Chondrocyte (in vitro differentiated cells): Measurements from ENCODE around the gene POLR3G. TPM values are rescaled to one million over a fixed set of nuclear protein-coding genes. Genes with fewer than 3 reads are reported as not detected.

Experiments used
- DNase-seq: peaks from one replicate; pipeline ENCODE4 v3.0.0; 2021; ENCODE audit warnings: mixed read lengths, low spot score
- H3K27ac Mint-ChIP-seq: one replicate; pipeline ENCODE4 v1.8.0; 2021; ENCODE audit warnings: mild to moderate bottlenecking, moderate library complexity, mixed read lengths; ENCODE audit not compliant: unreplicated experiment
- H3K27me3 Mint-ChIP-seq: 2 replicates; pipeline ENCODE4 v1.8.0; 2021; ENCODE audit warnings: low read depth, mixed read lengths
- H3K36me3 Mint-ChIP-seq: 2 replicates; pipeline ENCODE4 v1.8.0; 2021; ENCODE audit warnings: low read depth, mixed read lengths
- H3K4me1 Mint-ChIP-seq: 2 replicates; pipeline ENCODE4 v1.8.0; 2021; ENCODE audit warnings: low read depth, mild to moderate bottlenecking, mixed read lengths
- H3K4me3 Mint-ChIP-seq: one replicate; pipeline ENCODE4 v1.8.0; 2021; ENCODE audit warnings: mild to moderate bottlenecking, moderate library complexity, mixed read lengths; ENCODE audit not compliant: unreplicated experiment
- H3K9me3 Mint-ChIP-seq: 2 replicates; pipeline ENCODE4 v1.8.0; 2021; ENCODE audit warnings: low read depth, mixed read lengths
- long read RNA-seq: library from polyadenylated mRNA; stranded (forward); transcript quantifications from one replicate; pipeline ENCODE4 v2.0.0, GENCODE V29; 2021
- total RNA-seq: library from RNA; stranded (reverse); gene quantifications from 3 replicates; pipeline ENCODE4 v1.2.1, GENCODE V29; 2021
- TF ChIP-seq, protein P1 (sequence below): fragments of 200-600 bp; sonication (generic); IDR thresholded peaks from 2 replicates; pipeline ENCODE4 v1.5.0; 2021; ENCODE audit warnings: antibody characterized with exemption, mild to moderate bottlenecking, moderate library complexity

Gene POLR3G, protein sequence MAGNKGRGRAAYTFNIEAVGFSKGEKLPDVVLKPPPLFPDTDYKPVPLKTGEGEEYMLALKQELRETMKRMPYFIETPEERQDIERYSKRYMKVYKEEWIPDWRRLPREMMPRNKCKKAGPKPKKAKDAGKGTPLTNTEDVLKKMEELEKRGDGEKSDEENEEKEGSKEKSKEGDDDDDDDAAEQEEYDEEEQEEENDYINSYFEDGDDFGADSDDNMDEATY
- 1.4 to 1.6 TPM (median 1.5 TPM) in 3 replicates for total RNA-seq
- long read RNA-seq, partial matches to known transcripts: 0 of 2 reads
- long read RNA-seq, other reads (novel, unspliced or antisense): 1 of 2 reads

- Mint-ChIP-seq H3K4me1 (peaks cover 18% of the 10 kb centered on the region), H3K27me3 (no peaks in the 10 kb centered on the region), H3K36me3 (no peaks in the 10 kb centered on the region), H3K9me3 (no peaks in the 10 kb centered on the region), H3K4me3 (peak within 1 kb of the TSS; percentile 96), H3K27ac (peak within 1 kb of the TSS; percentile 88)
- TF ChIP-seq, protein P1, sequence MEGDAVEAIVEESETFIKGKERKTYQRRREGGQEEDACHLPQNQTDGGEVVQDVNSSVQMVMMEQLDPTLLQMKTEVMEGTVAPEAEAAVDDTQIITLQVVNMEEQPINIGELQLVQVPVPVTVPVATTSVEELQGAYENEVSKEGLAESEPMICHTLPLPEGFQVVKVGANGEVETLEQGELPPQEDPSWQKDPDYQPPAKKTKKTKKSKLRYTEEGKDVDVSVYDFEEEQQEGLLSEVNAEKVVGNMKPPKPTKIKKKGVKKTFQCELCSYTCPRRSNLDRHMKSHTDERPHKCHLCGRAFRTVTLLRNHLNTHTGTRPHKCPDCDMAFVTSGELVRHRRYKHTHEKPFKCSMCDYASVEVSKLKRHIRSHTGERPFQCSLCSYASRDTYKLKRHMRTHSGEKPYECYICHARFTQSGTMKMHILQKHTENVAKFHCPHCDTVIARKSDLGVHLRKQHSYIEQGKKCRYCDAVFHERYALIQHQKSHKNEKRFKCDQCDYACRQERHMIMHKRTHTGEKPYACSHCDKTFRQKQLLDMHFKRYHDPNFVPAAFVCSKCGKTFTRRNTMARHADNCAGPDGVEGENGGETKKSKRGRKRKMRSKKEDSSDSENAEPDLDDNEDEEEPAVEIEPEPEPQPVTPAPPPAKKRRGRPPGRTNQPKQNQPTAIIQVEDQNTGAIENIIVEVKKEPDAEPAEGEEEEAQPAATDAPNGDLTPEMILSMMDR: peak; percentile 80
- peak; percentile 95 for DNase-seq
Measured at GRCh38 chr5:90474235-90475107, at the start of gene POLR3G, which contains the start of gene MBLAC2. POLR3G (plus strand) TSS chr5:90474864; CDS start chr5:90485568, 10,704 bp downstream. MBLAC2 (minus strand) TSS chr5:90474771; CDS start chr5:90474292, 479 bp downstream.

GRCh38 chr5:90434116-90434714 is 40.4 kb upstream of the POLR3G start:
- no peak overlapping the region for H3K27ac Mint-ChIP-seq
- no peak overlapping the region for H3K4me3 Mint-ChIP-seq
- H3K9me3 Mint-ChIP-seq: no peaks in the 10 kb centered on the region
- H3K36me3 Mint-ChIP-seq: no peaks in the 10 kb centered on the region
- no peak for DNase-seq
- H3K4me1 Mint-ChIP-seq: no peaks in the 10 kb centered on the region
- peaks cover 13% of the 10 kb centered on the region for H3K27me3 Mint-ChIP-seq
- TF ChIP-seq, protein P1: peak; percentile 82

DNA sequence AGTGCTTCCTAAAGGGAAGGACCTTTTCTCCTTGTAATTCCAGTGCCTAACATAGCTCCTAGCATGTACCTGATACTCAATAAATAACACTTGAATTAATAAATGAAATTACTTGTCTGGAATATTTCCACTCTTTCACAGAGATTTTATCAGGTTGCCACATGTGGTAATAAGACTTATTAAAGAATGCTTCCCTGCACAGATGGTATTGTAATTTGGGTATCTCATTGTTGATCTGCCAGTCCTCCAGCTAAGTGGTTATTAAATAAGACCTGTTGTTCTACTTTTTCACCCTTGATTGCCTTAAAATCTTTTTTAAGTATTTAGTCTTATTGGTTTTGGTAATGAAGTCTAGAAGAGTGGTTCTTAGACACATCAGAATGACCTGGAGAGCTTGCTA is 37.0 kb upstream of the POLR3G start:
- no peaks in the 10 kb centered on the region for H3K9me3 Mint-ChIP-seq
- peaks cover 13% of the 10 kb centered on the region for H3K27me3 Mint-ChIP-seq
- H3K4me3 Mint-ChIP-seq: no peak overlapping the region
- DNase-seq: no peak
- no peak overlapping the region for H3K27ac Mint-ChIP-seq
- H3K36me3 Mint-ChIP-seq: no peaks in the 10 kb centered on the region
- H3K4me1 Mint-ChIP-seq: peaks cover 12% of the 10 kb centered on the region
- TF ChIP-seq, protein P1: no peak

GRCh38 chr5:90438100-90438499 is 36.6 kb upstream of the POLR3G start:
- TF ChIP-seq, protein P1: no peak
- no peak for DNase-seq
- H3K4me1 Mint-ChIP-seq: peaks cover 12% of the 10 kb centered on the region
- no peak overlapping the region for H3K4me3 Mint-ChIP-seq
- no peak overlapping the region for H3K27ac Mint-ChIP-seq
- peaks cover 13% of the 10 kb centered on the region for H3K27me3 Mint-ChIP-seq
- H3K9me3 Mint-ChIP-seq: no peaks in the 10 kb centered on the region
- H3K36me3 Mint-ChIP-seq: no peaks in the 10 kb centered on the region

GRCh38 chr5:90440644-90441043 is 34.0 kb upstream of the POLR3G start:
- H3K27me3 Mint-ChIP-seq: peaks cover 13% of the 10 kb centered on the region
- DNase-seq: no peak
- peaks cover 12% of the 10 kb centered on the region for H3K4me1 Mint-ChIP-seq
- H3K4me3 Mint-ChIP-seq: no peak overlapping the region
- no peak overlapping the region for H3K27ac Mint-ChIP-seq
- TF ChIP-seq, protein P1: no peak
- no peaks in the 10 kb centered on the region for H3K36me3 Mint-ChIP-seq
- H3K9me3 Mint-ChIP-seq: no peaks in the 10 kb centered on the region
